Measurements from ENCODE around the gene C16orf86. TPM values are rescaled to one million over a fixed set of nuclear protein-coding genes. Genes with fewer than 3 reads are reported as not detected.

Gene C16orf86
- total and polyA plus RNA-seq, 2 of the 8 experiments (the other 6 are each of a cell fraction or from before 2014, with no cell fraction given), result 1.4 to 2.3 TPM

DNA sequence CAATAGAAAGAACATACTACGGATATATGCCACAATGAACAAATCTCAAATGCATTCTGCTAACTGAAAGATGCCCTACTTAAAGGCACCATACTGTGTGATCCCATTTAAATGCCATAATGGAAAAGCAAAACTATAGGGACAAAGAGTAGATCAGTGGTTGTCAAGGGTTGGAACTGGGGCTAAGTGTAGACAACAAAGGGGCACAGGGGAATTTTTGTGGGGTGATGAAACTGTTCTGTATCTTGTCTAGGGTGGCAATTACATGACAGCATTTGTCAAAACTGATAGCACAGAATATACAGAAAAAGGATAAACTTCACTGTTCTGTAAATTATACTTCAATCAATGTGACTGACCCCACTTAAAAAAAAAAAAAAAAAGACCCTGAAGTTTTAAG is 34.8 kb downstream of the C16orf86 start (continued):
- TF ChIP-seq CBX5 (IDR thresholded peaks at IDR 0.05; ENCODE audit: low read depth, low read length) (no peak), JUND (IDR thresholded peaks at IDR 0.05; ENCODE audit: low read length) (no peak), TAF7 (optimal IDR thresholded peaks at IDR 0.05; ENCODE audit: borderline replicate concordance, low read depth, low read length) (no peak), GTF2F1 (IDR thresholded peaks at IDR 0.05; ENCODE audit: borderline replicate concordance, low read depth, low read length) (no peak), KDM4A (IDR thresholded peaks at IDR 0.05; ENCODE audit: low read depth, low read length, severe bottlenecking) (no peak)
- TF ChIP-seq, protein P1, sequence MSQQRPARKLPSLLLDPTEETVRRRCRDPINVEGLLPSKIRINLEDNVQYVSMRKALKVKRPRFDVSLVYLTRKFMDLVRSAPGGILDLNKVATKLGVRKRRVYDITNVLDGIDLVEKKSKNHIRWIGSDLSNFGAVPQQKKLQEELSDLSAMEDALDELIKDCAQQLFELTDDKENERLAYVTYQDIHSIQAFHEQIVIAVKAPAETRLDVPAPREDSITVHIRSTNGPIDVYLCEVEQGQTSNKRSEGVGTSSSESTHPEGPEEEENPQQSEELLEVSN (IDR thresholded peaks at IDR 0.05), result no peak
- TF ChIP-seq, protein P2, sequence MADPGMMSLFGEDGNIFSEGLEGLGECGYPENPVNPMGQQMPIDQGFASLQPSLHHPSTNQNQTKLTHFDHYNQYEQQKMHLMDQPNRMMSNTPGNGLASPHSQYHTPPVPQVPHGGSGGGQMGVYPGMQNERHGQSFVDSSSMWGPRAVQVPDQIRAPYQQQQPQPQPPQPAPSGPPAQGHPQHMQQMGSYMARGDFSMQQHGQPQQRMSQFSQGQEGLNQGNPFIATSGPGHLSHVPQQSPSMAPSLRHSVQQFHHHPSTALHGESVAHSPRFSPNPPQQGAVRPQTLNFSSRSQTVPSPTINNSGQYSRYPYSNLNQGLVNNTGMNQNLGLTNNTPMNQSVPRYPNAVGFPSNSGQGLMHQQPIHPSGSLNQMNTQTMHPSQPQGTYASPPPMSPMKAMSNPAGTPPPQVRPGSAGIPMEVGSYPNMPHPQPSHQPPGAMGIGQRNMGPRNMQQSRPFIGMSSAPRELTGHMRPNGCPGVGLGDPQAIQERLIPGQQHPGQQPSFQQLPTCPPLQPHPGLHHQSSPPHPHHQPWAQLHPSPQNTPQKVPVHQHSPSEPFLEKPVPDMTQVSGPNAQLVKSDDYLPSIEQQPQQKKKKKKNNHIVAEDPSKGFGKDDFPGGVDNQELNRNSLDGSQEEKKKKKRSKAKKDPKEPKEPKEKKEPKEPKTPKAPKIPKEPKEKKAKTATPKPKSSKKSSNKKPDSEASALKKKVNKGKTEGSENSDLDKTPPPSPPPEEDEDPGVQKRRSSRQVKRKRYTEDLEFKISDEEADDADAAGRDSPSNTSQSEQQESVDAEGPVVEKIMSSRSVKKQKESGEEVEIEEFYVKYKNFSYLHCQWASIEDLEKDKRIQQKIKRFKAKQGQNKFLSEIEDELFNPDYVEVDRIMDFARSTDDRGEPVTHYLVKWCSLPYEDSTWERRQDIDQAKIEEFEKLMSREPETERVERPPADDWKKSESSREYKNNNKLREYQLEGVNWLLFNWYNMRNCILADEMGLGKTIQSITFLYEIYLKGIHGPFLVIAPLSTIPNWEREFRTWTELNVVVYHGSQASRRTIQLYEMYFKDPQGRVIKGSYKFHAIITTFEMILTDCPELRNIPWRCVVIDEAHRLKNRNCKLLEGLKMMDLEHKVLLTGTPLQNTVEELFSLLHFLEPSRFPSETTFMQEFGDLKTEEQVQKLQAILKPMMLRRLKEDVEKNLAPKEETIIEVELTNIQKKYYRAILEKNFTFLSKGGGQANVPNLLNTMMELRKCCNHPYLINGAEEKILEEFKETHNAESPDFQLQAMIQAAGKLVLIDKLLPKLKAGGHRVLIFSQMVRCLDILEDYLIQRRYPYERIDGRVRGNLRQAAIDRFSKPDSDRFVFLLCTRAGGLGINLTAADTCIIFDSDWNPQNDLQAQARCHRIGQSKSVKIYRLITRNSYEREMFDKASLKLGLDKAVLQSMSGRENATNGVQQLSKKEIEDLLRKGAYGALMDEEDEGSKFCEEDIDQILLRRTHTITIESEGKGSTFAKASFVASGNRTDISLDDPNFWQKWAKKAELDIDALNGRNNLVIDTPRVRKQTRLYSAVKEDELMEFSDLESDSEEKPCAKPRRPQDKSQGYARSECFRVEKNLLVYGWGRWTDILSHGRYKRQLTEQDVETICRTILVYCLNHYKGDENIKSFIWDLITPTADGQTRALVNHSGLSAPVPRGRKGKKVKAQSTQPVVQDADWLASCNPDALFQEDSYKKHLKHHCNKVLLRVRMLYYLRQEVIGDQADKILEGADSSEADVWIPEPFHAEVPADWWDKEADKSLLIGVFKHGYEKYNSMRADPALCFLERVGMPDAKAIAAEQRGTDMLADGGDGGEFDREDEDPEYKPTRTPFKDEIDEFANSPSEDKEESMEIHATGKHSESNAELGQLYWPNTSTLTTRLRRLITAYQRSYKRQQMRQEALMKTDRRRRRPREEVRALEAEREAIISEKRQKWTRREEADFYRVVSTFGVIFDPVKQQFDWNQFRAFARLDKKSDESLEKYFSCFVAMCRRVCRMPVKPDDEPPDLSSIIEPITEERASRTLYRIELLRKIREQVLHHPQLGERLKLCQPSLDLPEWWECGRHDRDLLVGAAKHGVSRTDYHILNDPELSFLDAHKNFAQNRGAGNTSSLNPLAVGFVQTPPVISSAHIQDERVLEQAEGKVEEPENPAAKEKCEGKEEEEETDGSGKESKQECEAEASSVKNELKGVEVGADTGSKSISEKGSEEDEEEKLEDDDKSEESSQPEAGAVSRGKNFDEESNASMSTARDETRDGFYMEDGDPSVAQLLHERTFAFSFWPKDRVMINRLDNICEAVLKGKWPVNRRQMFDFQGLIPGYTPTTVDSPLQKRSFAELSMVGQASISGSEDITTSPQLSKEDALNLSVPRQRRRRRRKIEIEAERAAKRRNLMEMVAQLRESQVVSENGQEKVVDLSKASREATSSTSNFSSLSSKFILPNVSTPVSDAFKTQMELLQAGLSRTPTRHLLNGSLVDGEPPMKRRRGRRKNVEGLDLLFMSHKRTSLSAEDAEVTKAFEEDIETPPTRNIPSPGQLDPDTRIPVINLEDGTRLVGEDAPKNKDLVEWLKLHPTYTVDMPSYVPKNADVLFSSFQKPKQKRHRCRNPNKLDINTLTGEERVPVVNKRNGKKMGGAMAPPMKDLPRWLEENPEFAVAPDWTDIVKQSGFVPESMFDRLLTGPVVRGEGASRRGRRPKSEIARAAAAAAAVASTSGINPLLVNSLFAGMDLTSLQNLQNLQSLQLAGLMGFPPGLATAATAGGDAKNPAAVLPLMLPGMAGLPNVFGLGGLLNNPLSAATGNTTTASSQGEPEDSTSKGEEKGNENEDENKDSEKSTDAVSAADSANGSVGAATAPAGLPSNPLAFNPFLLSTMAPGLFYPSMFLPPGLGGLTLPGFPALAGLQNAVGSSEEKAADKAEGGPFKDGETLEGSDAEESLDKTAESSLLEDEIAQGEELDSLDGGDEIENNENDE (IDR thresholded peaks at IDR 0.05; ENCODE audit: insufficient replicate concordance, low read length), result no peak

All from H1 (cell line).